GM19328 (cell line): Measurements from ENCODE around the gene SUN1.
"Not testable (repeated sequence)": the region's sequence is repeated elsewhere in the genome, so short reads cannot be mapped to it uniquely, and the experiment has no call there.

Experiments
- ATAC-seq: cut with Tn5 transposase; IDR thresholded peaks from one replicate; pipeline ENCODE4 v1.9.1; 2021; ENCODE audit warnings: mild to moderate bottlenecking, moderate library complexity; ENCODE audit not compliant: unreplicated experiment

The SUN1 gene

GRCh38 chr7:832167-832967 lies at the start of gene SUN1:
Gene SUN1 (plus strand): TSS chr7:832476. CDS start chr7:832525, 49 bp downstream.
- no peak for ATAC-seq

GRCh38 chr7:782718-783449 lies 49.4 kb upstream of the SUN1 start:
- ATAC-seq = no peak

- ATAC-seq = no peak
These were observed 48.5 kb upstream of the SUN1 start for GRCh38 chr7:783556-784490.

DNA sequence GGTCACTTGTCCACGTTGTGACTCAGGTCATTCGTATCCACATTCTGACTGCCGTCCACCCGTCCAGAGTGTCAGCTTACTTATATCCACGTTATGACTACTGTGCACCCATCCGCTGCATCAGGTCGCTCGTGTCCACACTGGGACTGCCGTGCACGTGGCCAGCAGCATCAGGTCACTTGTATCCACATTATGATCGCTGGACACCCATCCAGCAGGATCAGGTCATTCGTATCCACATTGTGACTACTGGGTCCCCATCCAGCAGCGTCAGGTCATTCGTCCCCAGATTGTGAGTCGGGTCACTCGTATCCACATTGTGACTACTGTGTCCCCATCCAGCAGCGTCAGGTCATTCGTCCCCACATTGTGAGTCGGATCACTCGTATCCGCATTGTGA lies 47.3 kb upstream of the SUN1 start:
- ATAC-seq = no peak

- ATAC-seq = no peak
These were observed 46.9 kb upstream of the SUN1 start for GRCh38 chr7:785416-785815.

GRCh38 chr7:786472-787255 lies 45.6 kb upstream of the SUN1 start:
- no peak for ATAC-seq

DNA sequence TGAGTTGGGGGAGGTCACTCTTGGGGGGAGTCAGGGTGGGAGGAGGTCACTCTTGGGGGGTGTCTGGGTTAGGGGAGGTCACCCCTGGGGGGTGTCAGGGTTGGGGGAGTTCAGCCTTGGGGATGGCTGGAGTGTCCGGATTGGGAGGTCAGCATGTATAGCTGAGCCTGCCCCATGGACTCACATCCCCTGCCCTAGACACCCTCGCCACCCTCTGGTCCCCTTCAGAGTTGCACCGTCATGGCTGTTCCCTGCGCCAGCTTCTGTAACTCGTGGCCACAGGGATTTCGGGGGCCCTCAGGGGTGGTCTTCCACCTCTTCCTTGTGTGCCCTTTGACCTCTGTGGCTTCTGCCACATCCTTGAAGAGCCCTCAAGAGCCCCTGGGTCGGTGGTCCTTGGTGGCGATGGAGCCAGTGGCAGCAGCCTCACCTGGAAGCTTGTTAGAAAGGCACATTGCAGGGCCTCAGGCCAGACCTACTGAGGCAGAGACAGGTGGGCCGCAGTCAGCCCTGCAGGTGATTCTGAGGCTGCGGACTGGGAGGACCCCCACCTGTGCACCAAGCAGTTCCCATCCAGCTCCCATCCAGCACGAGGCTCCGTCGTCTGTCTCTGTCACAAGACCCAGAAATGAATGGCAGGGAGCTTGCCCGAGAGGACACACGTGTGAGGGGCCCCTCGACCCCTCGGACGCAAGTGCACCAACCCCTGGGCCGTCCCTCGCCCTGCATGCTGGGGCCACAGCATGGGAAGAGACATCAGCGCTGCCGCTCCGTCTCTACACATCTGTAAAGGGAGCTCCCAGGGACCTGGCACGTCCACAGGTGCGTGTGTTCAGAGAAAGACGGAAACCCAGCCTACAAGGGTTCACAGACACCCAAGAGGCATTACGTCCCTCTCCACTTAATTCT lies 44.7 kb upstream of the SUN1 start:
- ATAC-seq = no peak

GRCh38 chr7:791519-791918 lies 40.8 kb upstream of the SUN1 start:
- ATAC-seq = no peak

GRCh38 chr7:794207-794606 lies 38.1 kb upstream of the SUN1 start:
- ATAC-seq = no peak

GRCh38 chr7:794671-795329 lies 37.5 kb upstream of the SUN1 start:
- no peak for ATAC-seq

- not testable (repeated sequence) for ATAC-seq
These were observed 35.7 kb upstream of the SUN1 start for GRCh38 chr7:796434-797169.

- ATAC-seq = no peak
These were observed 33.3 kb upstream of the SUN1 start for GRCh38 chr7:798921-799470.

DNA sequence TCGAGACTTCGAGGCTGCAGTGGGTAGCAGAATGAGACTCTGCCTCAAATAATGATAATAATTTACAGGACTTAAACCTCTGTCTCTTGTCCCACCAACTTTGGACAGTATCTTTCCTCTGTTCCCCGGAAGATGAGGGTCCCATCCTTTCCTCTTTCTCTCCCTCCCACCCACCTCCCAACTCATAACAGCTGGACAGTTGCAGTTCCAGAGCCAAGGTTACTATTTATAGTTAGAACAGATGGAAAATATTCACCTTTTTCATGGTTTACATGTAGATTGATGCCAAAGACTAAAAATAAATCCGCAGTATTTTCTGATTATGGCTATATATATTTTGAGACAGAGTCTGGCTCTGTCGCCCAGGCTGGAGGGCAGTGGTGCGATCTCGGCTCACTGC lies 31.6 kb upstream of the SUN1 start:
- no peak for ATAC-seq

DNA sequence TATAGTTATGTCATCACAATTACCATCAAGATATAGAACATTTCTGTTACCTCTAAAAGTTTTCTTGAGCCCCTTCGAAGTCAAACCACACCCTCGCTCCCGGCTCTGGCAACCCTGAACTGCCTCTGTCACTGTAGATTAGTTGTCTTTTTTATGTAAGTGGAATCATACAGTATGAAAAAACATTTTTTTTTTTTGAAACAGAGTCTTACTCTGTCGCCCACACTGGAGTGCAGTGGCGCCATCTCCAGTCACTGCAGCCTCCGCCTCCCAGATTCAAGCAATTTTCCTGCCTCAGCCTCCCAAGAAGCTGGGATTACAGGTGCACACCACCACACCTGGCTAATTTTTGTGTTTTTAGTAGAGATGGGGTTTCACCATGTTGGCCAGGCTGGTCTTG lies 30.9 kb upstream of the SUN1 start:
- not testable (repeated sequence) for ATAC-seq

DNA sequence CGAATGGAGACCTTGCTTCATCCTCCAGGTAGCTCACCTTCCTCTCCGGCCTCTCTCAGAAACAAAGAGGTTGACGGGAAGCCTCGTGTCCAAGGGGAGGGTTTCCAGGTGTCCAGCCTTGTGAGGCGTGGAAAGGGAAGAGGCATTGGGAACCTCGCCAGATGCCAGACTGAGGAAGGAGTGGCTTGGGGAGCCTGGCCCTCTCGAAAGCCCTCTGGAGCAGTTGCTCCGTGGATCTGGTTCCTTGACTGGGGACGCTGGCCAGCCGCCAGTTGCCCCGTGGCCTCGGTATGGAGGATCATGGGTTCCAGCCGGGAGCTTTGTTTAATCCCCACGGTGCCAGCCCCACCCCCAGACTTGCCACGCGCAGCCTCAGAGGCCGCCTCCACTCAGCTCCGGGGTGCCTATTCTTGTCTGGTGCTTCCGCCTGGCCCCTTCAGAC lies 30.3 kb upstream of the SUN1 start:
- ATAC-seq = no peak

DNA sequence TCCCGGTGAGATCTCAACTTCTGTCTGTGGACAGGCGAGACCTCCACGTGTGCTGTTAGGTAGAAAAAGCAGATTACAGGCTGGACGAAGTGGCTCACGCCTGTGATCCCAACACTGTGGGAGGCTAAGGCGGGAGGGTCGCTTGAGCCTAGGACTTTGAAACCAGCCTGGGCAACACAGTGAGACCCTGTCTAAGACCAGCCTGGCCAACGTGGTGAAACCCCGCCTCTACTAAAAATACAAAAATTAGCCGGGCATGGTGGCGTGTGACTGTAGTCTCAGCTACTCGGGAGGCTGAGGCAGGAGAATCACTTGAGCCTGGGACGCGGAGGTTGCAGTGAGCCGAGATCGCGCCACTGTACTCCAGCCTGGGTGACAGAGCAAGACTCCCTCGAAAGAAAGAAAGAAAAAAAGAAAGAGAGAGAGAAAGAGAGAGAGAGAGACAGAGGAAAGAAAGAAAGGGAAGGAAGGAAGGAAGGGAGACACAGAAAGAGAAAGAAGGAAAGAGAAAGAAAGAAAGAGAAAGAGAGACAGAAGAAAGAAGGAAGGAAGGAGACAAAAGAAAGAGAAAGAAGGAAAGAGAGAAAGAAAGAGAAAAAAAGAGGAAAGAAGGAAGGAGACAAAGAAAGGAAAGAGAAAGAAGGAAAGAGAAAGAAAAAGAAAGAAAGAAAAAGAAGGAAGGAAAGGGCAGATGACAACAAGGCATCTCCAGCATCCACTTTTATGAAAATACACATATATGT lies 29.6 kb upstream of the SUN1 start:
- ATAC-seq = no peak

GRCh38 chr7:803243-803635 lies 29.0 kb upstream of the SUN1 start:
- ATAC-seq = no peak
